Posterior vena cava (tissue), 2 donors: ENCODE data around the gene ACOX2. TPM values are rescaled to one million over a fixed set of nuclear protein-coding genes. Genes with fewer than 3 reads are reported as not detected.

ENCODE experiments used
- DNase-seq: peaks from one replicate; pipeline ENCODE4 v3.0.0-alpha.2; 2020; ENCODE audit warnings: low spot score
- intact Hi-C, 2 donors: fragments of 100-400 bp; cut with DNase I; formaldehyde crosslinking; loops; one replicate each; pipeline versions ENCODE4 v1.14.1 to v1.14.2; 2022 to 2023
- total RNA-seq, 2 donors: library from RNA; stranded (reverse); fragmentation: NEBNext Ultra II Directional; extraction: Animal tissue kit (Norgen Biotek cat#: 25700); gene quantifications; one replicate each; pipeline ENCODE4 v1.2.1, GENCODE V29; 2021
- donor health status: DM: yes; HTN: yes; CAD: no.
- donor health status: DM: yes; HTN: yes; CAD: no.

The ACOX2 gene
- total RNA-seq, 2 donors from 2014 or later: 11.9 to 20.6 TPM

DNA sequence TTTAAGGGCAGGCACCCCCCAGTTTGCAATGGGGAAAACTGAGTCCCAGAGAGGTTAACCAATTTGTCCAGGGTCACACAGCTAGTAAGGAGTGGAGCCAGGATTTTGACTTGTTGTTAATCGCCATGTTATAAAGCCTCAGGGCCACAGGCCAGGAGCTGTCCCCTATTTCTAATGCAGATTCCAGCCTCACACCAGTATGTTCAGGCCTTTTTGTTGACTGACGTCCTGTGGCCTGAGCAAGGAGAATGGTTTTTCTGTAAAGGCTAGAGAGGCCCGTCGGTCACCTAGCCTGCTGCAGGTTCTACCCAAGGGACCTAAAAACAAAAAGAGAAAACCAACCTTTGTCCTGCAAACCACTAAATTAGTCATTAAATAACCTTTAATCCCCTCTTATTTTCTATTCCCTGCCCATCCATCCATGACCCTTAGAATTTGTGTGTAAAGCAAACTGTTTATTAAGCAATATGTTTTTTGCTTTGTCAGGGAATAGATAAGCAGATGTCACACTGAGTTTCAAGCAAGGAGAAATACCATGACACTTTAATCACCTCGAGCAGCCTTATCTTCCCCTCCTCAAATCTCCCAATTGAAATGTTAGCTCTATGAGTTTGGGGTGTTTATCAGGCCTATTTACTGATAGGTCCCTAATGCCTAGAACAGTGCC, 14.1 kb downstream of the ACOX2 start:
- intact Hi-C loops: loop anchor here in 1 of 2 donors (10.0 kb wide), 1 partner anchor 98 kb away; no protein-coding TSS in a partner anchor

GRCh38 chr3:58521917-58522631, 14.9 kb downstream of the ACOX2 start:
- DNase-seq: no peak
- intact Hi-C loops: loop anchor here in 1 of 2 donors (10.0 kb wide), 1 partner anchor 97 kb away; no protein-coding TSS in a partner anchor

More for the DNA sequence above, 14.1 kb downstream of the ACOX2 start:
- no peak for DNase-seq

DNA sequence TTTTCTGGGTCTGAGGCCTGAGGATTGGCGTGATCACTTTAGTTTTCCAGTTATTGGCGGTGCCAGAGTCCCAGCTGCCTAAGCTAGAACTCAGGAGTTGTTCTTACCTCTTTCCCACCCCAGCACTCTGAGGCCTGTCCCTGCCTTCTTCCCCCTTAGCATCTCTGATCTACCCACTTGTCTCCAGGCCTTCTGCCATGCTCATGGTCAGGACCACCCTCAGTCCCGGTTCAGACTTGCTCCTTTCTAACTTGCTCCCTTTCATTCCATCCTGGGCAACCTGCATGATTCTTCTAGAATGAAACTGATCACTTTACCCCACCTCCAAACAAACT, 15.7 kb downstream of the ACOX2 start:
- DNase-seq: no peak
- intact Hi-C loops: loop anchor here in 1 of 2 donors (10.0 kb wide), 1 partner anchor 97 kb away; no protein-coding TSS in a partner anchor

- no peak for DNase-seq
- intact Hi-C loops: loop anchor here in 1 of 2 donors (10.0 kb wide), 1 partner anchor 96 kb away; no protein-coding TSS in a partner anchor
These were observed 16.3 kb downstream of the ACOX2 start for GRCh38 chr3:58520403-58521335.

DNA sequence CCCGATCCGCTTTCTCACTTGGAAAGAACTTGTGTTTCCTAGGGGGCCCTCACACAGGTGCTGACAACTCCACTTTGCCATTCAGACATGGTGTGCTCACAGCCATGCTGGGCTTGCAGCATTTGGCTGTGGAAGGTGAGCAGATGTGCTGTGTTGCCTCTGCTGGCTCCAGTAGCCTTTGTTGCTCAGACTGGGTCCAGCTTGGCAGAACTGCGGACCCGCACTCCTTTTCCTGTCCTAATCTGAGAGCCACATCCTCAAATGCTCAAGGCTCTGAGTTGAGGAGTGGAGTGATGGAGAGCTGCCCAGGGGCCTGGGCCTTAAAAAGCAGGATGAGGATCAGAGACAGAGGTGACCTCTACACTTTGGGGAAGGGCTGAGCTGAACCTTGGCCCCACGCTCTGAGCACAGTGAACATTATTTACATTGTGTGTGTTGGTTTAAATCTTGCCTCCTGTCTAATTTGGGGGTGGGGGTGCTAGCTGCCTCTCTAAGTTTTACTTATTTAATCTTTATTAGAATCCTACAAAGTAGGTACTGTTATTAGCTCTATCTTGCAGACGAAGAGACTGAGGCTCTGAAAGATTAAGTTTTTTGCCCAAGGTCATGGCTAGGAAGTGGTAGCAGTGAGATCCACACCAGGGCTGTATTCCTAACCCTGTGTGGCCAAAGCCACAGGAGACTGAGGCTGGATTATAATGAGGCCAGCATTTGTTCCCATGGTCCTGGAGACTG, 17.2 kb downstream of the ACOX2 start:
- DNase-seq: no peak
- intact Hi-C loops: loop anchor here in 1 of 2 donors (10.0 kb wide), 1 partner anchor 95 kb away; no protein-coding TSS in a partner anchor

GRCh38 chr3:58518291-58518789, 18.6 kb downstream of the ACOX2 start:
- no peak for DNase-seq

DNA sequence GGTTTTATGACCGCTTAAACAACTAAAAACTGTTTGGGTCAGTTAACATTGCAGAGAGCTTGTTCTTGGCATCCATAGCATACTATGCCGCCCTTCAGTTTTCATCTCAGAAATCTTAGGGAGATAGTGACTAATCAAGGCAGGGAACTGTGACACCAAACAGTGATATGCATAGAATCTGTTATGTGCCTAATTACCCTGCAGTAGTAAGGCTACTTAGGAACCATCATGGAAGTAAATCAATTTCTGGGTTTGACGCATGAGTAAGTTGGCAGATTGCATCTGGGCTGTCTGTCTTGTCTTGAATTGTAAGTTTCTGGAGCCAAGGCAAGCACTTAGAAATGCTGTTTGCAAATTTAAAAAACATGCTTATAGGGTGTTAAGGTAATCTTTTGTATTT, 22.6 kb downstream of the ACOX2 start:
- intact Hi-C loops: no loop called here

More at GRCh38 chr3:58518291-58518789, 18.6 kb downstream of the ACOX2 start:
- intact Hi-C loops: no loop called here

GRCh38 chr3:58508437-58508836, 28.6 kb downstream of the ACOX2 start:
- intact Hi-C loops: no loop called here
- DNase-seq: no peak

More for the DNA sequence above, 22.6 kb downstream of the ACOX2 start:
- no peak for DNase-seq

DNA sequence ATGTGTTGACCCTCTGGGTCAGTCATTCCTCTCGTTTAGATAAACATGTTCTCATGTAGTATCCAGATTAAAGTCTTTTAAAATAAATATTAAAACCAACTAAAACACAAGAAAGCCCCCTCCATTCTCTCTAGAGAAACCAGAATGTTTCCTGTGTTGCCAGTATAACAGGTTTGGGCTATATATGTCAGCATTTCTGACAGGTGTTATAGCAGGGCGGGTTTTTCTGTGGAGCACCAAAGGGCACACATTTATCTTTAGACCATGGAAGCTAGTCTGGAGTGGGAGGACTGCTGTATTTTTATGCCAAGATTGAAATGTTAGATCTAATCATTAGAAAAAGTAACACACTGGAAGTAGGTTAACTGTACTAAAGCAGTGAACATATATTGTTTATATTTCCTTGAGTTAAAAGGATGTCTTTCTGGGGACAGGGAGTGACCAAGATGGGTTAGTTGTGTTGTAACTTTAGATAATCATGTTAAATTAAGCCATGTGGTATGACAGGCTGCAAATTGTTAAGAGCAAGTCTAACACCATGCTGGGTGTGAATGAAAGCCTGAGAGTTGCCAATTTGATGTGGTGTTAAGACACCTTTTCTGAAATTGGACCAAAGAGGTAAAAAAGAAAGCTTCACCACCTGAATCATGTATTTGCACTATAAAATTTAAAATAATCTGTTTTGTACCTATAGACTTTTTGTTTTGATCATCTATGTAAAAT, 29.5 kb downstream of the ACOX2 start:
- intact Hi-C loops: no loop called here
- no peak for DNase-seq

DNA sequence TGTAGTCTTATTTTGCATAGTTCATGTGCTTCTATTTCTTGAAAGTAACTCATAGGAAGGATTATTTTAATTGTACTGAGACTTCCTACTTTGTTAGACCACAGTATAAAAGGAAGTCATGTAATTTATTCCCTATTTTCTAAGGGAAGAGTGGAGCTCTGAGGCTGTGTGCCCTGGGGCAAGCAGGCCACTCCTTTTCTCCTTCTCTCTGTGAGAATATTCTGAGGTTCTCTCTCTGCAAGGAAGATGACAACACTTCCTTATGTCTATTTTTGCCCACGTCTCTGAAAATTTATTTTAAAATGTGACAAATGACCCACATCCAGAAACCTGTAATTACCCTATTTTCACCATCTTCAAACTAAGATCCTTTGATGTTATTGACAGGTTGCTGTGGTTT, 34.1 kb downstream of the ACOX2 start:
- no peak for DNase-seq
- intact Hi-C loops: no loop called here

DNA sequence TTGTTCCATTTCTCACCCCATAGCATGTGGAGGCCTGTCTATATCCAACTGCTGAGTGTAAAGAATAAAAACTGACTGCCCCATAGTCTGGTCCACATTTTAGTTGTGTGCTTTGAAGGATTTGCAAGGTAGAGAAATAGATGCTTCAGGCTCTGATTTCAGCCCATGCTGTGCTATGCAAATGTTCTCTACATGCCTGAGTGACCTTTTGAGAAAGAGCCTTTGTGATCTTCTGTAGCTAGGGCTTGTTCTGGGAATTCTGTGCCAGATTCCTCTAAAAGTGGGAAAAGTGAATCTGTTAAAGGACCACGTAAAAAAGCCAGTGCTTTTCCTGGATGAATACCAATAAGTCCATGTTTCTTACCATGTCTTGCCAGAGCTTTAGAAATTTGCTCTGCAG, 39.9 kb downstream of the ACOX2 start:
- no peak for DNase-seq
- intact Hi-C loops: loop anchor here (5.0 to 10.0 kb wide), 2 partner anchors 62 to 245 kb away; partner anchors contain the start of gene PDHB (in 1 of the 2)

DNA sequence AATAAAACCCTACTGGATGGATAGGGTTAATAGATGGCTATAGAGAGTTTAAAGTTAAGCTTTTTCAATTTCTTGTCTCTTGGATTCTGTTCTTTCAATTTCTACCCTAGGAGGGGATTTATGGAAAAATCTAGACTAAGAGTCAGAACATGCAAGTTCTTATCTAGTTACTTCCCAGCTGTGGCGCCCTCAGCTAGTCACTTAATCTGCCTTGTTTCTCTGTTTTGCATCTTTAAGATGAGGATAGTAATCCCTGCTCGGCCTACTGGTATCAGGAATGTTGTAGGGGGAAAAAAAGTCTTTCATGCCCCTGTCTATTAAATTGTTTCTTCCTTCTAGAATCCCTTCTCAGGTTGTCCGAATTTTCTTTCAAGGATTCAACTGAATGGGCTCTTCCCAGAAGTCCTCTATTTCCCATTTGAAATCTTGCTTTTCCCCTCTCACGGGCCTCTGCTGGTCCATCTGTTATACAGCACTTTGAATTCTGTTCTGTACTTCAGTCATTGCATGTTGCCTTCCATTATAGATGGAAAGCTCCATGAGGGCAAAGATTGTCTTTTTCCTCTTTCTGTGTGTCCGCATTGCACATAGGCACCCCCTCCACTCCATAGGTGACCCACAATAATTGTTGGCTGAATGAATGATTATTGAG, 40.7 kb downstream of the ACOX2 start:
- intact Hi-C loops: loop anchor here (5.0 to 10.0 kb wide), 2 partner anchors 62 to 244 kb away; partner anchors contain the start of gene PDHB (in 1 of the 2)
- no peak for DNase-seq

DNA sequence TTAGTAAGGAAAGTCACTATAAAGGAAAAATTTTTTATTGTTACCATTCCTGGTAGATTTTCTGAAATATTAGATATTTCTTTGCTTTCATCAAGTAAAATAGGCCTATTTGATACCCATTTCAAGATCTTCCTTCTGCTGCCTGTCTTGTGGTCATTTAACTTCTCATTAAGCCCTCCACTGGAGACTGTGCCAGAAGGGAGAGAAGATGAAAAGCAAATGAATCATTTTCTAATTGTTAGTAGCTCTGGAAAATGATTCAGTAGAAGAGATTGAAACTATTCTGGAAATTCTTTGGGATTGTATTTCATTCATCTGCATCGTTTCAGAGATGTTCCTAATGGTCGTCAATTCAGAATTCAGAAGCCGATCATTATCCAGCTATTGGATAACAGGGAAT, 41.9 kb downstream of the ACOX2 start:
- no peak for DNase-seq
- intact Hi-C loops: loop anchor here (5.0 to 10.0 kb wide), 2 partner anchors 60 to 243 kb away; partner anchors contain the start of gene PDHB (in 1 of the 2)

- intact Hi-C loops: loop anchor here in 1 of 2 donors (5.0 to 10.0 kb wide), 3 partner anchors 38 to 162 kb away; partner anchors contain the start of genes PDHB and PXK
- no peak for DNase-seq
These were observed 42.9 kb downstream of the ACOX2 start for GRCh38 chr3:58494107-58494506.

- intact Hi-C loops: loop anchor here in 1 of 2 donors (5.0 to 10.0 kb wide), 3 partner anchors 40 to 160 kb away; partner anchors contain the start of genes PDHB and PXK
- DNase-seq: no peak
These were observed 44.5 kb downstream of the ACOX2 start for GRCh38 chr3:58492494-58492905.

DNA sequence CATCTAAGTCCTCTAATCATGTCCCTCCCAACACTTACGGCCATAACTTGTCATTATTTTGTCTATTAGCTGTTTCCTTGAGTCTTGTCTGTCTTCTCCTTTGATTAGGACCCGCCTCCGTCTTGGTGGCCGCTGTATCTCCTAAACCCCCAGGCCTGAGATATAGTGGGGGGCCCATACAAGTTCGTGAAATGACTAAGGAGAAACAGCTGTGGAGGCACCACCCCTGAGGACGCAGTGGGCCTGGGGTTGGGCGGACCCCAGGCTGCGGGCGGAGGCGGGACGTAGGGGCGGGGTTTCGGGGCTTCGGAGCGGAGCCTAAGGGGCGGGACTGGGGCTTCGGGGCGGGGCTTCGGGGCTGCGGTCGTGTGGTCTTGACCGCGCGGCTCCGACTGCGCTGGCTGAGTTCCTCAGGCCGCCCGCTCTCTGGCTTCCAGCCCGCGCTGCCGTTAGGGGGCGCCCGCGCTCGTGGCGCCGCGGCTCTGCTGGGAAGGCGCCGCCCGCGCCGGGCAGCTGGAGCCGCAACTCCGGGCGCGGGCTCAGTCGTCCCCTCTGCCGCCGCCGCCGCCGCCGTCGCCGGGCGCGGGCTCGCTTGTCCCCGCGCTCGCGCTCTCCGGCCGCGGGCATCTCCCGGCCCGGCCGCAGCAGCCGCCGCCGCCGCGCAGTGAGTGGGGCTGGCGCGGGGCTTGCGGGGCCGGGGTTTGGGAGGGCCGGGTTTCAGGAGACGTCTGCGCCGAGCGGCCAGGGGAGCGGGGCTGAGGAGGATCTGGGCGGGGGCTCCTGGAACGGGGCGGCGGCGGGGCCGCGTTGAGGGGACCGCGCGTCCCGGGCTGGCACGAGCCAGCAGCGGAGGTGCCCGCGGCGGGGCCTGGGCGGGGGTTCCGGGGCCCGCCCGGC, 45.2 kb downstream of the ACOX2 start, which contains the start of gene KCTD6:
Gene KCTD6, plus strand, starts transcription at position 591 of the 897 bp plus-strand sequence. CDS start 6,660 bp downstream, outside the sequence.
- DNase-seq: peak; percentile 98
- intact Hi-C loops: loop anchor here in 1 of 2 donors (5.0 to 10.0 kb wide), 3 partner anchors 41 to 159 kb away; partner anchors contain the start of genes PDHB and PXK
